Kidney (tissue), 14 donors: ENCODE data around the gene BAZ2B. TPM values are rescaled to one million over a fixed set of nuclear protein-coding genes. Genes with fewer than 3 reads are reported as not detected.

Source experiments
- DNase-seq, 5 donors: peaks; one replicate each; pipeline ENCODE4 v3.0.0-alpha.2; 2013 to 2020
- FAIRE-seq: peaks from 2 replicates; lab custom pipeline; 2012; peaks lifted over from hg19 to GRCh38; lab: Jason Lieb, UNC
- H3K27ac ChIP-seq, 2 donors: one replicate each; pipeline ENCODE4 v1.7.0; 2013; ENCODE audit warnings: low read depth in 2 of 2, low read length in 2 of 2, inconsistent platforms in 1 of 2
- H3K27me3 ChIP-seq: one replicate; pipeline ENCODE4 v1.7.1; 2013; ENCODE audit warnings: low read length, inconsistent platforms; ENCODE audit not compliant: control insufficient read depth, insufficient read depth
- H3K36me3 ChIP-seq, 3 donors: one replicate each; pipeline versions ENCODE4 v1.7.0 to v1.7.1; 2013; ENCODE audit warnings: low read length in 3 of 3, control low read depth in 1 of 3, inconsistent platforms in 1 of 3; ENCODE audit not compliant: insufficient read depth in 3 of 3, control insufficient read depth in 2 of 3
- H3K4me1 ChIP-seq, 3 donors: one replicate each; pipeline versions ENCODE4 v1.7.0 to v1.7.1; 2013; ENCODE audit warnings: low read length in 3 of 3, inconsistent platforms in 1 of 3, low read depth in 1 of 3; ENCODE audit not compliant: control insufficient read depth in 2 of 3, insufficient read depth in 2 of 3
- H3K4me3 ChIP-seq, 3 donors: one replicate each; pipeline versions ENCODE4 v1.7.0 to v1.8.1; 2013; ENCODE audit warnings: low read length in 3 of 3, control low read depth in 1 of 3, inconsistent platforms in 1 of 3
- H3K9ac ChIP-seq, 3 donors: one replicate each; pipeline versions ENCODE4 v1.7.0 to v1.7.1; 2013; ENCODE audit warnings: low read length in 3 of 3, control low read depth in 1 of 3, inconsistent platforms in 1 of 3
- H3K9me3 ChIP-seq, 3 donors: one replicate each; pipeline versions ENCODE4 v1.7.0 to v1.7.1; 2013; ENCODE audit warnings: low read length in 3 of 3, control low read depth in 1 of 3, inconsistent platforms in 1 of 3; ENCODE audit not compliant: control insufficient read depth in 2 of 3, insufficient read depth in 1 of 3
- CTCF ChIP-seq: IDR thresholded peaks from 3 replicates; pipeline ENCODE4 v1.5.1; 2012; ENCODE audit warnings: mild to moderate bottlenecking, moderate library complexity, borderline replicate concordance; ENCODE audit not compliant: insufficient read depth; ENCODE audit errors: extremely low read depth
- intact Hi-C: fragments of 100-400 bp; cut with DNase I; formaldehyde crosslinking; loops from one replicate; pipeline ENCODE4 v1.11.1; 2022
- polyA plus RNA-seq: library from polyadenylated mRNA; stranded (reverse); fragments of 350-450 nt; fragmentation: Illumina TruSeq; extraction: RNeasy Lipid Tissue Mini Kit (QIAGEN cat#74804); gene quantifications from one replicate; pipeline ENCODE4 v1.2.3, GENCODE V29; 2014; ENCODE audit warnings: low read depth, low replicate concordance; ENCODE audit not compliant: insufficient read depth
- total RNA-seq: library from RNA; stranded (reverse); fragmentation: NEBNext Ultra II Directional; extraction: Animal tissue kit (Norgen Biotek cat#: 25700); gene quantifications from one replicate; pipeline ENCODE4 v1.2.1, GENCODE V29; 2021
- donor health status: control.
- donor health status: control.
- donor health status: control.
- donor health status: control.
- donor health status: control.
- donor health status: DM: yes; HTN: yes; CAD: no.
- donor health status: Normal renal cell carcinoma (clear cell type).

The BAZ2B gene
- total and polyA plus RNA-seq, 2 donors from 2014 or later, result 5.1 to 87.3 TPM

GRCh38 chr2:159622966-159623365 lies 6.6 kb upstream of the BAZ2B start:
- no peak for TF ChIP-seq CTCF
- H3K9me3 ChIP-seq, result no peaks in the 10 kb centered on the region
- no peak overlapping the region for H3K9ac ChIP-seq
- H3K27ac ChIP-seq, result no peak overlapping the region
- FAIRE-seq (no peak), DNase-seq (no peak)
- H3K27me3 ChIP-seq, result no peaks in the 10 kb centered on the region
- peaks cover 0 to 1% (median 0%) of the 10 kb centered on the region in 3 donors for H3K4me1 ChIP-seq
- intact Hi-C loops, result no loop called here
- H3K4me3 ChIP-seq, result no peak overlapping the region
- H3K36me3 ChIP-seq, result no peaks in the 10 kb centered on the region

- H3K4me1 ChIP-seq, result peaks cover 0 to 3% (median 3%) of the 10 kb centered on the region in 3 donors
- no peak for DNase-seq
- no peaks in the 10 kb centered on the region for H3K9me3 ChIP-seq
- H3K36me3 ChIP-seq, result no peaks in the 10 kb centered on the region
- no peaks in the 10 kb centered on the region for H3K27me3 ChIP-seq
- no peak overlapping the region for H3K4me3 ChIP-seq
- intact Hi-C loops, result no loop called here
- TF ChIP-seq CTCF, result no peak
- no peak overlapping the region for H3K27ac ChIP-seq
- H3K9ac ChIP-seq, result no peak overlapping the region
- FAIRE-seq, result no peak
Observed at GRCh38 chr2:159620796-159621195, 4.4 kb upstream of the BAZ2B start.

- intact Hi-C loops, result no loop called here
- no peaks in the 10 kb centered on the region for H3K36me3 ChIP-seq
Observed at GRCh38 chr2:159617646-159618045, 1.3 kb upstream of the BAZ2B start.

More at GRCh38 chr2:159617646-159618045, 1.3 kb upstream of the BAZ2B start:
- FAIRE-seq (no peak), DNase-seq (peak in 3 of 5 donors; percentile 48 to 87 (median 81))
- peaks cover 0 to 6% (median 5%) of the 10 kb centered on the region in 3 donors for H3K4me1 ChIP-seq
- peak overlapping the region; percentile 41 to 90 (median 89) for H3K4me3 ChIP-seq
- no peaks in the 10 kb centered on the region for H3K9me3 ChIP-seq
- peak overlapping the region in 1 of 3 donors; percentile 92 for H3K9ac ChIP-seq
- H3K27ac ChIP-seq, result no peak overlapping the region
- H3K27me3 ChIP-seq, result no peaks in the 10 kb centered on the region
- no peak for TF ChIP-seq CTCF
